A673 (cell line): ENCODE measurements around the gene GPHN. TPM values are rescaled to one million over a fixed set of nuclear protein-coding genes. Genes with fewer than 3 reads are reported as not detected.

Source experiments
- BruUV-seq: library from RNA; stranded (reverse); fragments of 400-500 nt; replicated peaks from 2 replicates; lab custom pipeline; 2021; lab: Mats Ljungman, UMichigan
- CTCF ChIA-PET: fragments of 300-600 bp; sonication (Branson Sonifier 250); formaldehyde crosslinking; loops from one replicate; lab custom pipeline; 2022; ENCODE audit warnings: antibody characterized with exemption; lab: Charles Lee
- POLR2A ChIA-PET: fragments of 300-600 bp; sonication (Branson Sonifier 250); formaldehyde crosslinking; loops from one replicate; lab custom pipeline; 2022; ENCODE audit warnings: antibody characterized with exemption; ENCODE audit not compliant: low non-redundant PET; lab: Charles Lee
- DNase-seq: peaks from one replicate; pipeline ENCODE4 v3.0.0-alpha.2; 2015; ENCODE audit warnings: low spot score
- H3K27ac ChIP-seq: fragments of 200-600 bp; sonication (generic); 2 replicates; pipeline ENCODE4 v1.5.1; 2016; ENCODE audit warnings: mixed run types, low read depth, mild to moderate bottlenecking, mixed read lengths, antibody characterized with exemption, low read length; ENCODE audit not compliant: poor library complexity, severe bottlenecking
- H3K27me3 ChIP-seq: fragments of 200-600 bp; sonication (generic); replicated peaks from 2 replicates; pipeline ENCODE4 v1.6.1; 2017; ENCODE audit warnings: mixed run types, low read depth, mild to moderate bottlenecking, mixed read lengths, antibody characterized with exemption, low read length; ENCODE audit not compliant: insufficient read depth, poor library complexity
- H3K36me3 ChIP-seq: fragments of 200-600 bp; sonication (generic); 2 replicates; pipeline ENCODE4 v1.6.1; 2016; ENCODE audit warnings: mixed run types, mild to moderate bottlenecking, mixed read lengths, antibody characterized with exemption, low read length; ENCODE audit not compliant: insufficient read depth, poor library complexity, severe bottlenecking
- H3K4me1 ChIP-seq: fragments of 200-600 bp; sonication (generic); 2 replicates; pipeline ENCODE4 v1.6.1; 2017; ENCODE audit warnings: mixed run types, mild to moderate bottlenecking, mixed read lengths, antibody characterized with exemption, low read length; ENCODE audit not compliant: insufficient read depth, poor library complexity, severe bottlenecking
- H3K4me3 ChIP-seq: fragments of 200-600 bp; sonication (generic); 2 replicates; pipeline ENCODE4 v1.5.1; 2016; ENCODE audit warnings: low read depth, mixed run types, mild to moderate bottlenecking, mixed read lengths, low read length; ENCODE audit not compliant: poor library complexity, severe bottlenecking
- H3K9me3 ChIP-seq: fragments of 200-600 bp; sonication (generic); 2 replicates; pipeline ENCODE4 v1.6.1; 2016; ENCODE audit warnings: mixed run types, low read depth, mild to moderate bottlenecking, mixed read lengths, antibody characterized with exemption, low read length; ENCODE audit not compliant: poor library complexity, severe bottlenecking
- CTCF ChIP-seq: fragments of 300-800, 200-600 bp; sonication (generic); conservative IDR thresholded peaks from 2 replicates; pipeline ENCODE4 v1.5.1; 2017; ENCODE audit warnings: low read depth, mild to moderate bottlenecking, antibody characterized with exemption, low read length, moderate library complexity, mixed read lengths
- EZH2 ChIP-seq: fragments of 200-600 bp; sonication (generic); IDR thresholded peaks from 2 replicates; pipeline ENCODE4 v1.6.1; 2017; ENCODE audit warnings: borderline replicate concordance, low read depth, mild to moderate bottlenecking, mixed read lengths, antibody characterized with exemption, low read length; ENCODE audit not compliant: poor library complexity, severe bottlenecking
- intact Hi-C: fragments of 100-400 bp; cut with micrococcal nuclease; formaldehyde crosslinking; loops from one replicate; pipeline ENCODE4 v1.10.0; 2022; ENCODE audit not compliant: unreplicated experiment
- total RNA-seq: library from RNA; stranded (reverse); gene quantifications from 2 replicates; pipeline ENCODE4 v1.2.3, GENCODE V29; 2021

Gene GPHN
- total RNA-seq, 1 experiment from 2014 or later: 30.3 TPM

GRCh38 chr14:66982247-66982646 is 474.3 kb downstream of the GPHN start:
- DNase-seq: no peak
- no peak for TF ChIP-seq EZH2
- TF ChIP-seq CTCF: no peak
- no peaks in the 10 kb centered on the region for H3K4me1 ChIP-seq
- H3K27me3 ChIP-seq: no peaks in the 10 kb centered on the region
- BruUV-seq: no TSS peak
- POLR2A ChIA-PET: no interaction called here
- CTCF ChIA-PET: no interaction called here
- no peaks in the 10 kb centered on the region for H3K9me3 ChIP-seq
- no peak overlapping the region for H3K4me3 ChIP-seq
- intact Hi-C loops: no loop called here
- no peak overlapping the region for H3K27ac ChIP-seq
- H3K36me3 ChIP-seq: no peaks in the 10 kb centered on the region

GRCh38 chr14:66992776-66993175 is 484.8 kb downstream of the GPHN start:
- no peaks in the 10 kb centered on the region for H3K36me3 ChIP-seq
- no peak for TF ChIP-seq EZH2
- TF ChIP-seq CTCF: no peak
- H3K4me1 ChIP-seq: no peaks in the 10 kb centered on the region
- no peak for DNase-seq
- H3K9me3 ChIP-seq: no peaks in the 10 kb centered on the region
- ChIA-PET POLR2A (no interaction called here), CTCF (no interaction called here)
- no peak overlapping the region for H3K27ac ChIP-seq
- no TSS peak for BruUV-seq
- intact Hi-C loops: no loop called here
- no peak overlapping the region for H3K4me3 ChIP-seq
- no peaks in the 10 kb centered on the region for H3K27me3 ChIP-seq

GRCh38 chr14:66993512-66993911 is 485.6 kb downstream of the GPHN start:
- no peaks in the 10 kb centered on the region for H3K4me1 ChIP-seq
- TF ChIP-seq CTCF (no peak), EZH2 (no peak)
- H3K36me3 ChIP-seq: no peaks in the 10 kb centered on the region
- DNase-seq: no peak
- no TSS peak for BruUV-seq
- H3K27ac ChIP-seq: no peak overlapping the region
- H3K9me3 ChIP-seq: no peaks in the 10 kb centered on the region
- intact Hi-C loops: no loop called here
- POLR2A ChIA-PET: no interaction called here
- no peaks in the 10 kb centered on the region for H3K27me3 ChIP-seq
- no peak overlapping the region for H3K4me3 ChIP-seq
- CTCF ChIA-PET: no interaction called here
